Measurements from ENCODE around the gene HM13. TPM values are rescaled to one million over a fixed set of nuclear protein-coding genes. Genes with fewer than 3 reads are reported as not detected.

Gene HM13
- total and polyA plus RNA-seq, 9 of the 15 experiments (the other 6 are each of a cell fraction or from before 2014, with no cell fraction given): 7.7 to 136 (median 74.5) TPM

GRCh38 chr20:31606804-31607639, 92.8 kb downstream of the HM13 start (continued):
- TF ChIP-seq, protein P1, sequence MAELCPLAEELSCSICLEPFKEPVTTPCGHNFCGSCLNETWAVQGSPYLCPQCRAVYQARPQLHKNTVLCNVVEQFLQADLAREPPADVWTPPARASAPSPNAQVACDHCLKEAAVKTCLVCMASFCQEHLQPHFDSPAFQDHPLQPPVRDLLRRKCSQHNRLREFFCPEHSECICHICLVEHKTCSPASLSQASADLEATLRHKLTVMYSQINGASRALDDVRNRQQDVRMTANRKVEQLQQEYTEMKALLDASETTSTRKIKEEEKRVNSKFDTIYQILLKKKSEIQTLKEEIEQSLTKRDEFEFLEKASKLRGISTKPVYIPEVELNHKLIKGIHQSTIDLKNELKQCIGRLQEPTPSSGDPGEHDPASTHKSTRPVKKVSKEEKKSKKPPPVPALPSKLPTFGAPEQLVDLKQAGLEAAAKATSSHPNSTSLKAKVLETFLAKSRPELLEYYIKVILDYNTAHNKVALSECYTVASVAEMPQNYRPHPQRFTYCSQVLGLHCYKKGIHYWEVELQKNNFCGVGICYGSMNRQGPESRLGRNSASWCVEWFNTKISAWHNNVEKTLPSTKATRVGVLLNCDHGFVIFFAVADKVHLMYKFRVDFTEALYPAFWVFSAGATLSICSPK (IDR thresholded peaks at IDR 0.05; ENCODE audit: borderline replicate concordance): no peak
- TF ChIP-seq ZNF146 (CRISPR knock-in tag; IDR thresholded peaks at IDR 0.05; ENCODE audit: unreplicated experiment): no peak
- TF ChIP-seq, protein P2, sequence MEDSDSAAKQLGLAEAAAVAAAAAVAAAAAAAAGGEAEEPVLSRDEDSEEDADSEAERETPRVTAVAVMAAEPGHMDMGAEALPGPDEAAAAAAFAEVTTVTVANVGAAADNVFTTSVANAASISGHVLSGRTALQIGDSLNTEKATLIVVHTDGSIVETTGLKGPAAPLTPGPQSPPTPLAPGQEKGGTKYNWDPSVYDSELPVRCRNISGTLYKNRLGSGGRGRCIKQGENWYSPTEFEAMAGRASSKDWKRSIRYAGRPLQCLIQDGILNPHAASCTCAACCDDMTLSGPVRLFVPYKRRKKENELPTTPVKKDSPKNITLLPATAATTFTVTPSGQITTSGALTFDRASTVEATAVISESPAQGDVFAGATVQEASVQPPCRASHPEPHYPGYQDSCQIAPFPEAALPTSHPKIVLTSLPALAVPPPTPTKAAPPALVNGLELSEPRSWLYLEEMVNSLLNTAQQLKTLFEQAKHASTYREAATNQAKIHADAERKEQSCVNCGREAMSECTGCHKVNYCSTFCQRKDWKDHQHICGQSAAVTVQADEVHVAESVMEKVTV (CRISPR knock-in tag; IDR thresholded peaks at IDR 0.05): no peak
- TF ChIP-seq MAZ (CRISPR knock-in tag; conservative IDR thresholded peaks at IDR 0.05 in 1 of 2, IDR thresholded peaks at IDR 0.05 in 1 of 2): peak in 1 of 2 experiments; percentile 77; a peak in 3 of 4 replicates
- TF ChIP-seq ETS1 (conservative IDR thresholded peaks at IDR 0.05; ENCODE audit: control insufficient read depth, low read depth, low read length): peak; percentile 73
- TF ChIP-seq ZNF143 (CRISPR knock-in tag; IDR thresholded peaks at IDR 0.05): no peak
- TF ChIP-seq GTF2F1 (IDR thresholded peaks at IDR 0.05; ENCODE audit: low read depth, low read length): no peak
- TF ChIP-seq, protein P3, sequence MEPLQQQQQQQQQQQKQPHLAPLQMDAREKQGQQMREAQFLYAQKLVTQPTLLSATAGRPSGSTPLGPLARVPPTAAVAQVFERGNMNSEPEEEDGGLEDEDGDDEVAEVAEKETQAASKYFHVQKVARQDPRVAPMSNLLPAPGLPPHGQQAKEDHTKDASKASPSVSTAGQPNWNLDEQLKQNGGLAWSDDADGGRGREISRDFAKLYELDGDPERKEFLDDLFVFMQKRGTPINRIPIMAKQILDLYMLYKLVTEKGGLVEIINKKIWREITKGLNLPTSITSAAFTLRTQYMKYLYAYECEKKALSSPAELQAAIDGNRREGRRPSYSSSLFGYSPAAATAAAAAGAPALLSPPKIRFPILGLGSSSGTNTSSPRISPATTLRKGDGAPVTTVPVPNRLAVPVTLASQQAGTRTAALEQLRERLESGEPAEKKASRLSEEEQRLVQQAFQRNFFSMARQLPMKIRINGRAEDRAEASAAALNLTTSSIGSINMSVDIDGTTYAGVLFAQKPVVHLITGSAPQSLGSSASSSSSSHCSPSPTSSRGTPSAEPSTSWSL (CRISPR knock-in tag; IDR thresholded peaks at IDR 0.05; ENCODE audit: borderline replicate concordance): no peak
- no peak for TF ChIP-seq ZNF561 (CRISPR knock-in tag; conservative IDR thresholded peaks at IDR 0.05)
- TF ChIP-seq SMARCA4 (IDR thresholded peaks at IDR 0.05): peak; percentile 83
- TF ChIP-seq ZNF830 (CRISPR knock-in tag; IDR thresholded peaks at IDR 0.05): no peak
- TF ChIP-seq, protein P4, sequence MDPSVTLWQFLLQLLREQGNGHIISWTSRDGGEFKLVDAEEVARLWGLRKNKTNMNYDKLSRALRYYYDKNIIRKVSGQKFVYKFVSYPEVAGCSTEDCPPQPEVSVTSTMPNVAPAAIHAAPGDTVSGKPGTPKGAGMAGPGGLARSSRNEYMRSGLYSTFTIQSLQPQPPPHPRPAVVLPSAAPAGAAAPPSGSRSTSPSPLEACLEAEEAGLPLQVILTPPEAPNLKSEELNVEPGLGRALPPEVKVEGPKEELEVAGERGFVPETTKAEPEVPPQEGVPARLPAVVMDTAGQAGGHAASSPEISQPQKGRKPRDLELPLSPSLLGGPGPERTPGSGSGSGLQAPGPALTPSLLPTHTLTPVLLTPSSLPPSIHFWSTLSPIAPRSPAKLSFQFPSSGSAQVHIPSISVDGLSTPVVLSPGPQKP (CRISPR knock-in tag; IDR thresholded peaks at IDR 0.05): no peak
- 0 out of 2 replicates have a peak, but pooled peaks have one; percentile 7 for TF ChIP-seq ZNF212 (CRISPR knock-in tag; IDR thresholded peaks at IDR 0.05)
- TF ChIP-seq, protein P5, sequence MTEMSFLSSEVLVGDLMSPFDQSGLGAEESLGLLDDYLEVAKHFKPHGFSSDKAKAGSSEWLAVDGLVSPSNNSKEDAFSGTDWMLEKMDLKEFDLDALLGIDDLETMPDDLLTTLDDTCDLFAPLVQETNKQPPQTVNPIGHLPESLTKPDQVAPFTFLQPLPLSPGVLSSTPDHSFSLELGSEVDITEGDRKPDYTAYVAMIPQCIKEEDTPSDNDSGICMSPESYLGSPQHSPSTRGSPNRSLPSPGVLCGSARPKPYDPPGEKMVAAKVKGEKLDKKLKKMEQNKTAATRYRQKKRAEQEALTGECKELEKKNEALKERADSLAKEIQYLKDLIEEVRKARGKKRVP (CRISPR knock-in tag; IDR thresholded peaks at IDR 0.05): no peak; the same call in 1 of the 2 replicates
- no peak for TF ChIP-seq MAFG (tag; conservative IDR thresholded peaks at IDR 0.05)
- TF ChIP-seq NR3C1 (CRISPR knock-in tag; IDR thresholded peaks at IDR 0.05): no peak
- 0 out of 2 replicates have a peak, but pooled peaks have one; percentile 12 for TF ChIP-seq ILF3 (IDR thresholded peaks at IDR 0.05; ENCODE audit: borderline replicate concordance)
- no peak for TF ChIP-seq ZC3H11A (IDR thresholded peaks at IDR 0.05; ENCODE audit: low read depth, low read length)
